GM19025 (cell line): Measurements from ENCODE around the gene DYSF.

ENCODE experiments used
- ATAC-seq: cut with Tn5 transposase; IDR thresholded peaks from one replicate; pipeline ENCODE4 v1.9.1; 2021; ENCODE audit warnings: mild to moderate bottlenecking, low read depth, moderate library complexity; ENCODE audit not compliant: unreplicated experiment

Gene DYSF

DNA sequence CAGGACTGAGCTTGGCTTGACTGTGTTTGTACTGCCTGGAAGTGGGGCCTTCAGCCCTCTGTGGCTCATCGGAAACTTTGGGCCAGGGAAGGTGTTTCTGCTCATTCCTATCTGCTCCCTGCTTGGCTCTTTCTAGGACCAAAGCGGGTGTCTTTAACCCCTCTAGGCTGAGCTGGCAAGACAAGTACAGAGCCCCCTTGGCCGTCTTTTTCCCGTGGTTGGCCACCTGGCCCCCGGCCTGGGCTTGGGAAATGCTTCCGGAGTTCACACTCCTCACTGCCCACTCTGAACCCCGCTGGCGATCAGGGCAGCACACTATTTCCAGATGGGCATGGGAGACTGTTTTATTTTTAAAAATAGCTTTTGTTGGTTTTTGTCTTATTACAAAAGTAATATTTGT, 243.0 kb downstream of the DYSF start:
- ATAC-seq: no peak

- ATAC-seq: no peak
Observed at GRCh38 chr2:71697106-71698004, 244.0 kb downstream of the DYSF start.

DNA sequence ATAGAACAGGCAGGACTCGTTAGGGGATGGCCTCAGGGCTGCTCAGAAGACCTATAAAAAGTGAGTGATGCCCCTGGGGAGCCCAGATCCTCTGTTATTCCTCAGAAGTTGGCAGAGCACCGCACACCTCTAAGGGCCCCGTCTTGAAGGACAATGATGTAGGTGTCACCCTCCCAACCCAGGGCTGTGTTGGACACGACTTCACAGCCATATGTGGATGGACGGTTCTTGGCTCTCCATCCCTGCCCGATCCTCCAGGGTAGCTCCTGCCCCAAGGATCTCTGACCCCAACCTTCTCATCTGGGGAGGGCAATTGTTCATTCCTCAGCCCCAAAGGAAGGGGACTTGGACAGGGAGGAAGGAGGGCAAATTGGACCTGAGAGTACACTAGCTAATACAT, 246.1 kb downstream of the DYSF start:
- no peak for ATAC-seq

- ATAC-seq: no peak
Observed at GRCh38 chr2:71700041-71700657, 246.8 kb downstream of the DYSF start.

- no peak for ATAC-seq
Observed at GRCh38 chr2:71700658-71701397, 247.5 kb downstream of the DYSF start.

DNA sequence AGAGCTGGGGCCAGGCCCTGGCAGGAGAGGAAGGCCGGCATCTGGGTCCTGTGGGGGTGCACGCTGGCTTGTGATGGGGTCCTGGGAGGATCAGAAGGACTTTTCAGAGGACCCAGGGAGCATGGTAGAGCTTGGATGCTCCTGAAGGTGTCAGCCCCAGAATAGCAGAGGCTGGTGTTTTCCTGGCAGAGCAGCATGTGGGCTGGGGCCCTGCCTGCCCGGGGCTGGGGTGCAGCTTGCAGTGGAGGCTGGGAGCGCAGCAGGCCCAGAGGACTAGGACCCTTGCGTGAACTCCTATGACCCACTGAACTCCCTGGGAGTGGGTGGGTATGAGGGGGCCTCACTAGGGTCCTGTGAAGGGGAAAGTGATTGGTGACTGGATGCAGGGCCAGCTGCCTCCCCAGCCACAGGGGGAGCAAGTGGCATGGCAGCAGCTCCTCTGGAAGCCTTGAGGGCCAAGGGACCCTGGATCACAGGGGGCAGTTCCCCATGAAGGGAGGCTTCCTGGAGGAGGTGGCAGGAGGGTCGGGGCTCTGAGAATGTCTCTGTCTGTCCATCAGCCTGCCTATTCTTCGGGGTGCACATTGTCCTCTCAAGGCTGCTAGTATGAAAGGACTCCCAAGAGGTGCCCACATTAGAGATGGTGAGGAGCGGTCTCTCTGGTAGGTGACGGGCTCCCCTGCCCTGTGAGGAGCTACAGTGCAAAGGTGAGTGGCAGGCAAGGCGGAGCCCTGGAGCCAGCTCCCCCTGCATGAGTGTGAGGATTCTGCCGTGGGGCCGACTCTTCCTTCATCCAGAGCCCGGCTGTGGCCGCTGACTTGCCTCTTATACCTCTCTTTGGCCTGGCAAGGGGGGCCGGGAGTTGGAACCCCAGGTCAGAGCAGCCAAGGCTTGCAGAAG, 249.0 kb downstream of the DYSF start:
- ATAC-seq: no peak

DNA sequence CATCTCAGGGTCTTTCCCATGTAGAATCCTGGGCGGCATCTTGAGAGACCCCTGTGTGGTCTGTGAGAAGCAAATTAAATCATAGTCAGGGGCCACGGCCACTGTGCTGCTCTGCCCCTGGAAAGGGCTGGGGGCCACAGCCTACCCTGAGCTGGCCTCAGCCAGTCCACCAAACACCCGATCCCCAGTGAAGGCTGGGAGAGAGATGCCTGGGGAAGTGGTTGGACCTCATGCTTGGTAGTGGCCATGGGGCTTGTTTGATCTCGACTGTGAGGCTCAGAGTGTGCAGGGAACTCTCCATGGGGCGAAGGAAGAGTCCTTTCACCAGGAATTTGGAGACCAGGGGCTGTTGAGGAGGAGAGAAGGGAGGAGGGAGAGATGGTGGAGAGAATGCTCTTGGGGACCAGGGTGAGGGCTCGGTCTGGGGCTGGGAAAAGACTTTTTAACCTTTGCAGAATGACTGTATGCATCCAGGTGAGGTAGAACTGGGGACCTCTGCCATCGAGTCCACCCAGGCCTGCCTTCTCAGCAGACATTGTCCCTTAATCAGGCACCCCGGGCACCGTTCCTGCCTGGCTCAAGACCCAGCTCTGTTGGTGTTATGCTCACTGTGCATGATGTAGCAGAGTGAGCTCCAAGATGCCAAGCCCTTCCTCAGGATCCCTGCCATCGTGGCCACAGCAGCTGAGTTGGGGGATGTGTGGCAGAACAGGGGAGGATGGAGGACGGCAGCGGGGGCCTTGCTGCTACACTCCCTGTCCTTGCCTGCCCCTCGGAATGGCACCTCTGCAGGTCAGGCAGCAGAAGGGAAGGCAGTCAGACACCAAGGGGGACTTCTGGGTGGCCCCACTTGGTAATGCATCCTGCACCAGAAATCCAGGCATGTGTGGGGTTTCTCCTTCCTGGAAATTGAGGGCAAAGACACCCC, 249.9 kb downstream of the DYSF start:
- no peak for ATAC-seq

DNA sequence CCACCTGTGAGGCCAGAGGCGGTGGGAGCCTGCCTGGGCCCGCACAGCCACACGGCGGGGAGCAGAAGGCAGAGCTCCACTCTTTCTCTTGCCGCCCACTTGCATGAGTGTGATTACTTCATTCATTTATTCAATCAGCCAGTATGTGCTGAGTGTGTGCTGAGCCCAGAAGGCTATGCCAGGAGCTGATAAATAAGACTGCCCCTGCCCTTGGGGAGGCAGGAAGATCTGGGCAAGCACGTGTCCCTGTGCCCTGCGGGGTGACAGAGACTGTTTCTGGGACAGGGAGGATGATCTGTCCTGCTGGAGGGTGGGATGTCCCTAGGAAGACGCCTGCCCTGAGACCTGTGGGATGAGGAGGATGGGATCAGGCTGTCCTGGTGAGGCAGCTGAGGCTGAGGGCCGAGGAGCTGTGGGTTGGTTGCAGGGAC, 250.8 kb downstream of the DYSF start:
- ATAC-seq: no peak

DNA sequence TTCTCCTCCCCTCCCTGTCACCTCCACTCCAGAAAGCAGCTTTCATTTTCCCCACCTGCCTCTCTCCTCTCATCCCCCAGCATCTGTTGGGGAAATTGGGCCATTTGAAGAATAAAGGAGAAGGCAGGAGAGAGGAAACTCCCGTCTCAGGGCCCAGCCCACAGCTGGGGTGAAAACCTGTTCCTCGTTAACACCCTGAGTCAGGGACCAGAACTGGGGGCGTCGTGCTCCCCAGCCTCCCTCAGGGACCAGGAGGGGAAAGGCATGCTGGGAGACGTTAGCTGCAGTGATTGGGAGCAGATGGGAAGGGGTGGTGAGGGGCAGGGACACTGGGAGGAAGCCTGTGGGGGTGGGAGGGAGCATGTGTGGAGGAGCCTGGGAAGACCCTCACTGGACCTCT, 251.3 kb downstream of the DYSF start:
- ATAC-seq: no peak

GRCh38 chr2:71705171-71705960, 252.0 kb downstream of the DYSF start:
- no peak for ATAC-seq

- ATAC-seq: no peak
Observed at GRCh38 chr2:71706121-71706520, 252.8 kb downstream of the DYSF start.

GRCh38 chr2:71706836-71707235, 253.5 kb downstream of the DYSF start:
- ATAC-seq: no peak

GRCh38 chr2:71710367-71711132, 257.2 kb downstream of the DYSF start:
- ATAC-seq: no peak

- ATAC-seq: no peak
Observed at GRCh38 chr2:71711133-71711855, 257.9 kb downstream of the DYSF start.

DNA sequence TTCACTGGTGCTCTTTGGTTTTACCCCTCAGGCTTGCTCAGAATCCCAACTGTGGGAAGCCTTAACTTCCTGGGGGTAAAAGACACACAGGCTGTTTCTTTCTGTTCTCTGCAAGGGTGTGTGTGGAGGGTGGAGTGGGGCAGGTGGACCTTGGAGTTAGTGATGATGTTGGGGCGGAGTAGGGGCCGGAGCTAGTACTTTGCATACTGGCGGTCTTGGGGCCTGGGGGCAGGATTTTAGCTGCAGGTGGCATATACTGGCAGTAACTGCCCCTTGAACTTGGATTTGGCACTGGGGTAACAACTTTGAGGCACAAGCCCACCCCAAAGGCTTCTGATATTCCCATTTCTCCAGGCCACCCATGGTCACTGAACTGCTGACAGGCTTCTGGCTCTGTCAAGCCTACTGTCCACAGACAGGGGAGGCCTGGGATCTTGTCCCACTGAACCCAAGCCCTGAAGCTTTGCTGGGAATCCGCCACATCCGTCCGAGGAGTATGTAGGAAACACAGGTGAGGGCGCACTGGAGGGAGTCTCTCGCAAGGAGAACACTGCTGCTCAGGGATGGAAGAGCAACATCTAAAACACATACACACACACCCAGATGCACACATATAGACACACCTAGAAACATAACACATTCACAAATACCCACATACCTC, 258.9 kb downstream of the DYSF start:
- ATAC-seq: no peak
